CD14-positive monocyte (primary cell): ENCODE results near the gene PANK1. TPM values are rescaled to one million over a fixed set of nuclear protein-coding genes. Genes with fewer than 3 reads are reported as not detected.

Source experiments
- DNase-seq, 3 donors: peaks; one replicate each; pipeline ENCODE4 v3.0.0-alpha.2; 2011 to 2022
- H2AFZ ChIP-seq: 2 replicates; pipeline ENCODE4 v1.6.0; 2012; ENCODE audit warnings: mild to moderate bottlenecking, low read depth, low read length, inconsistent platforms; ENCODE audit not compliant: insufficient read depth, poor library complexity, severe bottlenecking
- H3K27ac ChIP-seq, 2 donors: 1 replicate in 1 of 2; 2 replicates in 1 of 2; pipeline ENCODE4 v1.5.1; 2012 to 2013; ENCODE audit warnings: low read length in 2 of 2, control low read depth in 1 of 2, inconsistent platforms in 1 of 2, low read depth in 1 of 2, mild to moderate bottlenecking in 1 of 2
- H3K27me3 ChIP-seq, 2 donors: one replicate each; pipeline versions ENCODE4 v1.6.0 to v1.6.1; 2011 to 2013; ENCODE audit warnings: low read length in 2 of 2; ENCODE audit not compliant: control insufficient read depth in 2 of 2, insufficient read depth in 2 of 2
- H3K36me3 ChIP-seq, 2 donors: replicated peaks in 1 of 2; 1 replicate in 1 of 2; 2 replicates in 1 of 2; pipeline versions ENCODE4 v1.5.1 to v1.6.1; 2012 to 2013; ENCODE audit warnings: low read length in 2 of 2, control low read depth in 1 of 2, inconsistent platforms in 1 of 2, mild to moderate bottlenecking in 1 of 2; ENCODE audit not compliant: insufficient read depth in 2 of 2, control insufficient read depth in 1 of 2
- H3K4me1 ChIP-seq, 2 donors: 1 replicate in 1 of 2; 2 replicates in 1 of 2; pipeline versions ENCODE4 v1.5.1 to v1.6.1; 2012 to 2013; ENCODE audit warnings: low read length in 2 of 2, control low read depth in 1 of 2, inconsistent platforms in 1 of 2, mild to moderate bottlenecking in 1 of 2, moderate library complexity in 1 of 2; ENCODE audit not compliant: insufficient read depth in 2 of 2, control insufficient read depth in 1 of 2
- H3K4me2 ChIP-seq: replicated peaks from 2 replicates; pipeline ENCODE3; 2012; ENCODE audit warnings: low read length, moderate library complexity, mild to moderate bottlenecking; ENCODE audit not compliant: poor library complexity, severe bottlenecking; ENCODE audit errors: extremely low read depth
- H3K4me3 ChIP-seq, 3 experiments: fragments of 200-600 bp in 1 of 3; sonication (generic) in 1 of 3; replicated peaks in 1 of 3; 1 replicate in 2 of 3; 2 replicates in 1 of 3; pipeline ENCODE4 v1.5.1; 2011 to 2013; ENCODE audit warnings: low read length in 3 of 3, mild to moderate bottlenecking in 3 of 3, control low read depth in 2 of 3, low read depth in 2 of 3, inconsistent platforms in 1 of 3, moderate library complexity in 1 of 3
- H3K79me2 ChIP-seq: 2 replicates; pipeline ENCODE4 v1.6.0; 2012; ENCODE audit warnings: mild to moderate bottlenecking, control low read depth, inconsistent platforms, low read length, moderate library complexity; ENCODE audit not compliant: insufficient read depth
- H3K9ac ChIP-seq: 2 replicates; pipeline ENCODE4 v1.6.0; 2017; ENCODE audit warnings: low read length, mild to moderate bottlenecking; ENCODE audit not compliant: insufficient read depth, poor library complexity, severe bottlenecking
- H3K9me3 ChIP-seq, 2 donors: replicated peaks in 1 of 2; 1 replicate in 1 of 2; 2 replicates in 1 of 2; pipeline versions ENCODE4 v1.5.1 to v1.6.1; 2012 to 2013; ENCODE audit warnings: low read length in 2 of 2, control low read depth in 1 of 2; ENCODE audit not compliant: control insufficient read depth in 1 of 2, insufficient read depth in 1 of 2
- H4K20me1 ChIP-seq: 2 replicates; pipeline ENCODE4 v1.6.0; 2012; ENCODE audit warnings: mild to moderate bottlenecking, low read length, control low read depth, moderate library complexity; ENCODE audit not compliant: insufficient read depth
- H3K27ac Mint-ChIP-seq, 7 donors: one replicate each; pipeline ENCODE4 v1.8.0; 2020; ENCODE audit warnings: mild to moderate bottlenecking in 7 of 7, mixed read lengths in 7 of 7, moderate library complexity in 6 of 7, inconsistent platforms in 2 of 7
- H3K27me3 Mint-ChIP-seq, 3 donors: one replicate each; pipeline ENCODE4 v1.8.0; 2021 to 2022; ENCODE audit warnings: low read depth in 3 of 3, mild to moderate bottlenecking in 3 of 3, mixed read lengths in 3 of 3, moderate library complexity in 3 of 3, inconsistent platforms in 1 of 3
- H3K36me3 Mint-ChIP-seq, 2 donors: one replicate each; pipeline ENCODE4 v1.8.0; 2020; ENCODE audit warnings: mixed read lengths in 2 of 2, inconsistent platforms in 1 of 2, mild to moderate bottlenecking in 1 of 2
- H3K4me1 Mint-ChIP-seq: one replicate; pipeline ENCODE4 v1.8.0; 2020; ENCODE audit warnings: mild to moderate bottlenecking, mixed read lengths
- H3K4me3 Mint-ChIP-seq, 2 donors: one replicate each; pipeline ENCODE4 v1.8.0; 2020; ENCODE audit warnings: mild to moderate bottlenecking in 2 of 2, mixed read lengths in 2 of 2, moderate library complexity in 1 of 2
- H3K9me3 Mint-ChIP-seq, 7 donors: one replicate each; pipeline ENCODE4 v1.8.0; 2020 to 2022; ENCODE audit warnings: mixed read lengths in 7 of 7, mild to moderate bottlenecking in 6 of 7, moderate library complexity in 6 of 7, inconsistent platforms in 2 of 7
- WGBS: methylation state at CpG from one replicate; pipeline ENCODE4 v1.1.5; 2013; ENCODE audit warnings: missing lambda C conversion rate; ENCODE audit not compliant: insufficient coverage; 5-methylcytosine and 5-hydroxymethylcytosine counted together
- intact Hi-C, 2 donors: fragments of 100-400 bp; cut with micrococcal nuclease; formaldehyde crosslinking; loops; one replicate each; pipeline versions ENCODE4 v1.15.0 to v1.15.1; 2023
- polyA plus RNA-seq, 3 donors: library from polyadenylated mRNA; depleted of rRNA in 1 of 3; unstranded in 2 of 3; stranded (reverse) in 1 of 3; fragments of 300-500 nt in 2 of 3; fragments of >200 nt in 1 of 3; fragmentation: Illumina TruSeq in 2 of 3; gene quantifications; 1 replicate in 2 of 3; 2 replicates in 1 of 3; pipeline ENCODE4 v1.2.3, GENCODE V29; 2012 to 2021
- TF ChIP-seq, protein P1 (sequence below): fragments of 200-600 bp; IDR thresholded peaks from one replicate; pipeline ENCODE4 v1.8.0; 2022; ENCODE audit warnings: antibody characterized with exemption, mild to moderate bottlenecking

Gene PANK1
- polyA plus RNA-seq, 3 donors, result 0.31 to 0.67 (median 0.61) TPM

DNA sequence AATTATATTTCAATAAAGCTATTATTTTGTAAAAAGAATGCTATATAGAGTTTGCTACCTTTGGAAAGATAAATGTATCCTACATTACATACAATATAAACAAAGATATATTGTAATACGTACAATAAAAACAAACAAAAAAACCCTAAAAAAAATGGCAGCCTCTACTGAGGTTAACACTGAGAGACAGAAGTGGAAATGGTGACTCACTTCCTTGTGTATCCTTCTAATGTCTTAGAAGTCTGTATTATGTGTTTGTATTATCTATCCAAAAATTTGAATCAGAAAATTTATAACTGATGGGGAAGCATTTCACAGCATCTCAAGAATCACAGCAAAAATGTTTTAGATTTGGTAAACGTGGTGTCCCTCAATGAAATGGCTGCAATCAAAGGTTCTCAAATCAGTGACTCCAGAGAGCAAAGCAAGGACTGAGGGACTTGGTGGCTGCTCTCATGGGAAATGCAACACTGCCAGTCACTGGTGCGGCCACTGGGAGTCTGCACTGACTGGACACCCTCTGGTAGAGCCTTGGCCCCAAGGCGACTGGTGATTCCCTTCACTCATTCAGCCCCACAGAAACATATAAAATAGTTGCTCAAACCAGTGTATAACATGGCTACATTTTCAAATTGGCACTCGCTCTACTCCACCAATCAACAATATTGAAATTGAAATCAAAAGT lies 53.8 kb downstream of the PANK1 start:
- Mint-ChIP-seq H3K4me3 (no peak overlapping the region), H3K27ac (no peak overlapping the region), H3K4me1 (no peaks in the 10 kb centered on the region), H3K9me3 (peaks cover 0 to 2% (median 0%) of the 10 kb centered on the region in 7 donors), H3K36me3 (peaks cover 11 to 13% of the 10 kb centered on the region in 2 donors), H3K27me3 (no peaks in the 10 kb centered on the region)
- Histone ChIP-seq H3K27ac (no peak overlapping the region), H2AFZ (no peak overlapping the region), H3K36me3 (peaks cover 0 to 17% of the 10 kb centered on the region in 2 donors), H3K9ac (no peak overlapping the region), H3K4me3 (no peak overlapping the region), H4K20me1 (no peaks in the 10 kb centered on the region), H3K79me2 (no peaks in the 10 kb centered on the region), H3K9me3 (no peaks in the 10 kb centered on the region), H3K4me2 (no peak overlapping the region), H3K27me3 (no peaks in the 10 kb centered on the region), H3K4me1 (no peaks in the 10 kb centered on the region)
- intact Hi-C loops, result no loop called here
- DNase-seq, result no peak
- TF ChIP-seq, protein P1, sequence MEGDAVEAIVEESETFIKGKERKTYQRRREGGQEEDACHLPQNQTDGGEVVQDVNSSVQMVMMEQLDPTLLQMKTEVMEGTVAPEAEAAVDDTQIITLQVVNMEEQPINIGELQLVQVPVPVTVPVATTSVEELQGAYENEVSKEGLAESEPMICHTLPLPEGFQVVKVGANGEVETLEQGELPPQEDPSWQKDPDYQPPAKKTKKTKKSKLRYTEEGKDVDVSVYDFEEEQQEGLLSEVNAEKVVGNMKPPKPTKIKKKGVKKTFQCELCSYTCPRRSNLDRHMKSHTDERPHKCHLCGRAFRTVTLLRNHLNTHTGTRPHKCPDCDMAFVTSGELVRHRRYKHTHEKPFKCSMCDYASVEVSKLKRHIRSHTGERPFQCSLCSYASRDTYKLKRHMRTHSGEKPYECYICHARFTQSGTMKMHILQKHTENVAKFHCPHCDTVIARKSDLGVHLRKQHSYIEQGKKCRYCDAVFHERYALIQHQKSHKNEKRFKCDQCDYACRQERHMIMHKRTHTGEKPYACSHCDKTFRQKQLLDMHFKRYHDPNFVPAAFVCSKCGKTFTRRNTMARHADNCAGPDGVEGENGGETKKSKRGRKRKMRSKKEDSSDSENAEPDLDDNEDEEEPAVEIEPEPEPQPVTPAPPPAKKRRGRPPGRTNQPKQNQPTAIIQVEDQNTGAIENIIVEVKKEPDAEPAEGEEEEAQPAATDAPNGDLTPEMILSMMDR, result no peak
- 100% methylated on average over 2 of the region's 5 CpGs for WGBS

DNA sequence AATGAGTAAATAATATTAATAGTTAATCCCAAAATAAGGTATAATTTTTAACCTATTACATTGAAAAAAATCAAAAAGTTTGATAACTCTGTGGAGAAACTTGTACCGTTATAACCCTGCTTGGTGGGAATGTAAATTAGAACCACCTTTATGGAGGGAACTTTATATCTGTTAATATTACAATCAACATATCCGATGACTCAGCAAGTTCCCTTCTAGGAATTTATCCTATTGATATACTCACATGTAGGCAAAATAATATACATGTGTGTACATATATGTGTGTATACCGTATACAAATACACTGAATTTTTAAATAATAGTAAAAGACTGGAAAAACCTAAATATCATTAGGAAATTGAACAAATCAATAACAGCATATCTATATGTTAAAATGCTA lies 54.7 kb downstream of the PANK1 start:
- no peak for DNase-seq
- Histone ChIP-seq H3K9me3 (no peaks in the 10 kb centered on the region), H2AFZ (no peak overlapping the region), H4K20me1 (no peaks in the 10 kb centered on the region), H3K4me2 (no peak overlapping the region), H3K4me1 (no peaks in the 10 kb centered on the region), H3K36me3 (peaks cover 0 to 17% of the 10 kb centered on the region in 2 donors), H3K27ac (no peak overlapping the region), H3K79me2 (no peaks in the 10 kb centered on the region), H3K27me3 (no peaks in the 10 kb centered on the region), H3K4me3 (no peak overlapping the region), H3K9ac (no peak overlapping the region)
- no CpG with 5 or more reads among the region's 3 CpGs for WGBS
- peaks cover 11 to 13% of the 10 kb centered on the region in 2 donors for H3K36me3 Mint-ChIP-seq
- H3K4me3 Mint-ChIP-seq, result no peak overlapping the region
- no peaks in the 10 kb centered on the region for H3K4me1 Mint-ChIP-seq
- TF ChIP-seq, protein P1, result no peak
- H3K9me3 Mint-ChIP-seq, result peaks cover 0 to 2% (median 0%) of the 10 kb centered on the region in 7 donors
- intact Hi-C loops, result no loop called here
- no peaks in the 10 kb centered on the region for H3K27me3 Mint-ChIP-seq
- no peak overlapping the region for H3K27ac Mint-ChIP-seq
